Esophagus squamous epithelium (tissue), 4 donors: ENCODE data around the gene DDR2.
"Not testable (repeated sequence)": the region's sequence is repeated elsewhere in the genome, so short reads cannot be mapped to it uniquely, and the experiment has no call there.

Source experiments
- CTCF ChIP-seq, 6 experiments: fragments of 450-650 bp in 4 of 6; fragments of 200-600 bp in 2 of 6; sonication (generic) in 2 of 6; IDR thresholded peaks; one replicate each; pipeline ENCODE4 v1.5.1; 2016 to 2019; ENCODE audit warnings: antibody characterized with exemption in 6 of 6, mild to moderate bottlenecking in 4 of 6, moderate library complexity in 4 of 6
- POLR2A ChIP-seq, 4 donors: fragments of 450-650 bp; IDR thresholded peaks; one replicate each; pipeline ENCODE4 v1.6.1; 2017; ENCODE audit warnings: antibody characterized with exemption in 4 of 4, mild to moderate bottlenecking in 4 of 4, moderate library complexity in 3 of 4

DNA sequence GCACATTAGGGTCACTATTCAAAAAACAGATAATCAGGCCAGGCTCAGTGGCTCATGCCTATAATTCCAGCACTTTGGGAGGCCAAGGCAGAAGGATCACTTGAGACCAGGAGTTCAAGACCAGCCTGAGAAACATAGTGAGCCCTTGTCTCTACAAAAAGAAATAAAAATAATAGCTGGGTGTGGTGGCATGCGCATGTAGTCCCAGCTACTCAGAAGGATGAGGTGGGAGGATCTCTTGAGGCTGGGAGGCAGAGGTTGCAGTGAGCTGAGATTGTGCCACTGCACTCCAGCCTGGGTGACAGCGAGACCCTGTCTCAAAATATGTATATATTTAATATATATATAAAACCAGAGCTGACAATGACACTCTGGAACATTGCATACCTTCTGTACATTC lies 180.1 kb downstream of the DDR2 start:
- not testable (repeated sequence) for TF ChIP-seq POLR2A, CTCF (IDR thresholded peaks at IDR 0.05)
